Measurements from ENCODE around the gene SHISA2. TPM values are rescaled to one million over a fixed set of nuclear protein-coding genes. Genes with fewer than 3 reads are reported as not detected.

Gene SHISA2
- total and polyA plus RNA-seq, 4 donors: under 0.01 to 2.1 TPM; not detected in 2

GRCh38 chr13:26025771-26026170, 26.0 kb downstream of the SHISA2 start:
- Histone ChIP-seq H3K9ac (ENCODE audit: low read depth in 1 of 2, low read length in 2 of 2) (no peak overlapping the region), H3K27me3 (ENCODE audit: control insufficient read depth in 4 of 4, insufficient read depth in 4 of 4, low read length in 3 of 4) (no peaks in the 10 kb centered on the region), H3K4me1 (ENCODE audit: control insufficient read depth in 4 of 4, insufficient read depth in 4 of 4, low read length in 3 of 4) (no peaks in the 10 kb centered on the region), H3K9me3 (ENCODE audit: control insufficient read depth in 4 of 4, low read length in 3 of 4) (no peaks in the 10 kb centered on the region), H3K36me3 (ENCODE audit: control insufficient read depth in 4 of 4, insufficient read depth in 3 of 4, low read depth in 1 of 4, low read length in 3 of 4) (no peaks in the 10 kb centered on the region), H3K27ac (ENCODE audit: low read depth in 1 of 2, low read length in 2 of 2) (no peak overlapping the region), H3K4me3 (ENCODE audit: low read depth in 1 of 3, low read length in 3 of 3) (no peak overlapping the region)
- 93% methylated on average over 4 of the region's 4 CpGs for WGBS
- no peak for DNase-seq (ENCODE audit: low spot score)
- no peak for TF ChIP-seq RXRA (IDR thresholded peaks at IDR 0.05)
- no peak for TF ChIP-seq ATF3 (IDR thresholded peaks at IDR 0.05)
- no peak for TF ChIP-seq NR2F2 (IDR thresholded peaks at IDR 0.05)
- no peak for TF ChIP-seq EGR1 (IDR thresholded peaks at IDR 0.05; ENCODE audit: low read depth in 2 of 2)
- TF ChIP-seq SP1 (IDR thresholded peaks at IDR 0.05): no peak
- TF ChIP-seq GABPA (IDR thresholded peaks at IDR 0.05 in 1 of 2, conservative IDR thresholded peaks at IDR 0.05 in 1 of 2): no peak
- TF ChIP-seq MAX (IDR thresholded peaks at IDR 0.05): no peak
- no peak for TF ChIP-seq HNF4G (IDR thresholded peaks at IDR 0.05)
- TF ChIP-seq ZBTB33 (IDR thresholded peaks at IDR 0.05): no peak
- TF ChIP-seq FOXA2 (IDR thresholded peaks at IDR 0.05): no peak
- no peak for TF ChIP-seq JUND (IDR thresholded peaks at IDR 0.05)
- no peak for TF ChIP-seq REST (IDR thresholded peaks at IDR 0.05)
- no peak for TF ChIP-seq HNF4A (conservative IDR thresholded peaks at IDR 0.05)
- no peak for TF ChIP-seq FOXA1 (IDR thresholded peaks at IDR 0.05)
- no peak for TF ChIP-seq RAD21 (IDR thresholded peaks at IDR 0.05)

- H3K9me3 ChIP-seq (ENCODE audit: control insufficient read depth in 4 of 4, low read length in 3 of 4): no peaks in the 10 kb centered on the region
- TF ChIP-seq FOXA2 (IDR thresholded peaks at IDR 0.05) (no peak), GABPA (IDR thresholded peaks at IDR 0.05 in 1 of 2, conservative IDR thresholded peaks at IDR 0.05 in 1 of 2) (no peak), REST (IDR thresholded peaks at IDR 0.05) (no peak)
- WGBS: 74% methylated on average over 12 of the region's 12 CpGs
- H3K27ac ChIP-seq (ENCODE audit: low read depth in 1 of 2, low read length in 2 of 2): no peak overlapping the region
- no peak overlapping the region for H3K9ac ChIP-seq (ENCODE audit: low read depth in 1 of 2, low read length in 2 of 2)
- H3K4me1 ChIP-seq (ENCODE audit: control insufficient read depth in 4 of 4, insufficient read depth in 4 of 4, low read length in 3 of 4): no peaks in the 10 kb centered on the region
- H3K4me3 ChIP-seq (ENCODE audit: low read depth in 1 of 3, low read length in 3 of 3): no peak overlapping the region
- no peak for DNase-seq (ENCODE audit: low spot score)
- no peaks in the 10 kb centered on the region for H3K27me3 ChIP-seq (ENCODE audit: control insufficient read depth in 4 of 4, insufficient read depth in 4 of 4, low read length in 3 of 4)
- no peaks in the 10 kb centered on the region for H3K36me3 ChIP-seq (ENCODE audit: control insufficient read depth in 4 of 4, insufficient read depth in 3 of 4, low read depth in 1 of 4, low read length in 3 of 4)
These were observed 26.6 kb downstream of the SHISA2 start for GRCh38 chr13:26025196-26025595.

Data from liver (tissue), 9 donors.